ENCODE data around the gene PFKFB1.

GRCh38 chrX:54979432-54979831, 14.6 kb downstream of the PFKFB1 start:
- TF ChIP-seq, protein P1, sequence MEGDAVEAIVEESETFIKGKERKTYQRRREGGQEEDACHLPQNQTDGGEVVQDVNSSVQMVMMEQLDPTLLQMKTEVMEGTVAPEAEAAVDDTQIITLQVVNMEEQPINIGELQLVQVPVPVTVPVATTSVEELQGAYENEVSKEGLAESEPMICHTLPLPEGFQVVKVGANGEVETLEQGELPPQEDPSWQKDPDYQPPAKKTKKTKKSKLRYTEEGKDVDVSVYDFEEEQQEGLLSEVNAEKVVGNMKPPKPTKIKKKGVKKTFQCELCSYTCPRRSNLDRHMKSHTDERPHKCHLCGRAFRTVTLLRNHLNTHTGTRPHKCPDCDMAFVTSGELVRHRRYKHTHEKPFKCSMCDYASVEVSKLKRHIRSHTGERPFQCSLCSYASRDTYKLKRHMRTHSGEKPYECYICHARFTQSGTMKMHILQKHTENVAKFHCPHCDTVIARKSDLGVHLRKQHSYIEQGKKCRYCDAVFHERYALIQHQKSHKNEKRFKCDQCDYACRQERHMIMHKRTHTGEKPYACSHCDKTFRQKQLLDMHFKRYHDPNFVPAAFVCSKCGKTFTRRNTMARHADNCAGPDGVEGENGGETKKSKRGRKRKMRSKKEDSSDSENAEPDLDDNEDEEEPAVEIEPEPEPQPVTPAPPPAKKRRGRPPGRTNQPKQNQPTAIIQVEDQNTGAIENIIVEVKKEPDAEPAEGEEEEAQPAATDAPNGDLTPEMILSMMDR (IDR thresholded peaks at IDR 0.05), result no peak
- no peak for TF ChIP-seq EP300 (IDR thresholded peaks at IDR 0.05)
- TF ChIP-seq MYC (IDR thresholded peaks at IDR 0.05; ENCODE audit: borderline replicate concordance, low read length), result no peak
- TF ChIP-seq, protein P2, sequence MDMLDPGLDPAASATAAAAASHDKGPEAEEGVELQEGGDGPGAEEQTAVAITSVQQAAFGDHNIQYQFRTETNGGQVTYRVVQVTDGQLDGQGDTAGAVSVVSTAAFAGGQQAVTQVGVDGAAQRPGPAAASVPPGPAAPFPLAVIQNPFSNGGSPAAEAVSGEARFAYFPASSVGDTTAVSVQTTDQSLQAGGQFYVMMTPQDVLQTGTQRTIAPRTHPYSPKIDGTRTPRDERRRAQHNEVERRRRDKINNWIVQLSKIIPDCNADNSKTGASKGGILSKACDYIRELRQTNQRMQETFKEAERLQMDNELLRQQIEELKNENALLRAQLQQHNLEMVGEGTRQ (IDR thresholded peaks at IDR 0.05), result no peak
- no peak for TF ChIP-seq NPAS2 (CRISPR knock-in tag; IDR thresholded peaks at IDR 0.05; ENCODE audit: borderline replicate concordance)
- TF ChIP-seq KDM5A (IDR thresholded peaks at IDR 0.05), result no peak
- no peak for TF ChIP-seq SMC3 (IDR thresholded peaks at IDR 0.05)
- no peak for TF ChIP-seq POLR2A (IDR thresholded peaks at IDR 0.05; ENCODE audit: low read length)
- no peak for TF ChIP-seq FOSB (CRISPR knock-in tag; IDR thresholded peaks at IDR 0.05)
- no peak for TF ChIP-seq EHMT2 (IDR thresholded peaks at IDR 0.05; ENCODE audit: low read depth)
- no peak for TF ChIP-seq PHF8 (IDR thresholded peaks at IDR 0.05; ENCODE audit: borderline replicate concordance, low read depth)
- no peak for TF ChIP-seq JUNB (IDR thresholded peaks at IDR 0.05)
